ENCODE results near the gene TRIP13. TPM values are rescaled to one million over a fixed set of nuclear protein-coding genes. Genes with fewer than 3 reads are reported as not detected.

The TRIP13 gene
- total and polyA plus RNA-seq, 9 of the 15 experiments (the other 6 are each of a cell fraction or from before 2014, with no cell fraction given): 24.1 to 116 (median 53.2) TPM

GRCh38 chr5:926417-927171 lies 33.9 kb downstream of the TRIP13 start:
- H2AFZ ChIP-seq (ENCODE audit: low read depth, low read length): no peak overlapping the region
- no peak overlapping the region for H3K27ac ChIP-seq (ENCODE audit: extremely low read depth, low read depth, low read length)
- ATAC-seq: no peak
- H4K20me1 ChIP-seq (replicated peaks; ENCODE audit: control insufficient read depth, insufficient read depth, low read length): no peaks in the 10 kb centered on the region; the same call in 1 of the 2 replicates
- BruUV-seq (replicated peaks): no TSS peak
- TF ChIP-seq ZBTB33 (CRISPR knock-in tag; IDR thresholded peaks at IDR 0.05): 0 out of 2 replicates have a peak, but pooled peaks have one; percentile 26
- TF ChIP-seq TOE1 (IDR thresholded peaks at IDR 0.05; ENCODE audit: borderline replicate concordance): no peak
- TF ChIP-seq TOE1 (CRISPR knock-in tag; IDR thresholded peaks at IDR 0.05; ENCODE audit: borderline replicate concordance, low read depth): no peak
- TF ChIP-seq GTF2E2 (tag; IDR thresholded peaks at IDR 0.05): no peak
- WGBS (ENCODE audit: insufficient coverage, low coverage, missing lambda C conversion rate): 78% methylated on average over 31 of the region's 65 CpGs
- POLR2A ChIA-PET: no interaction called here
- H3K4me1 ChIP-seq (replicated peaks in 1 of 2; ENCODE audit: control insufficient read depth in 2 of 2, insufficient read depth in 2 of 2, low read length in 2 of 2): peaks cover 0 to 20% of the 10 kb centered on the region in 2 experiments; a peak in 2 of 5 replicates
- CTCF ChIA-PET (ENCODE audit: low intra/inter-chr PET ratio): interaction anchor here (0.5 kb wide), 1 partner anchor 9 kb away, joined by 3 read pairs; no protein-coding TSS in a partner anchor
- no peak overlapping the region for H3K4me3 ChIP-seq
- H3K4me2 ChIP-seq (ENCODE audit: insufficient read depth, low read length): no peak overlapping the region
- peak in 2 of 4 experiments; percentile 39 to 51 for DNase-seq (ENCODE audit: extremely low read depth in 1 of 4, low spot score in 3 of 4)
- H3K9me3 ChIP-seq (replicated peaks; ENCODE audit: control insufficient read depth, insufficient read depth, low read depth, low read length): no peaks in the 10 kb centered on the region
- H3K27me3 ChIP-seq (ENCODE audit: control insufficient read depth in 2 of 2, insufficient read depth in 2 of 2, low read length in 2 of 2): peaks cover 3 to 4% of the 10 kb centered on the region in 2 experiments; a peak in 3 of 5 replicates
- in situ Hi-C loops (cut with MboI): loop anchor here (25.0 kb wide), 1 partner anchor 711 kb away; no protein-coding TSS in a partner anchor
- H3K9ac ChIP-seq (ENCODE audit: insufficient read depth in 1 of 2, low read depth in 2 of 2, low read length in 2 of 2): no peak overlapping the region
- H3K36me3 ChIP-seq (ENCODE audit: control insufficient read depth, insufficient read depth, low read length): 0 out of 3 replicates have a peak, but pooled peaks cover 4% of the 10 kb centered on the region
- H3K9me1 ChIP-seq (ENCODE audit: control insufficient read depth, insufficient read depth, low read length): no peaks in the 10 kb centered on the region
- intact Hi-C loops (cut with micrococcal nuclease): no loop called here
- H3K79me2 ChIP-seq (ENCODE audit: control insufficient read depth, insufficient read depth, low read length): no peaks in the 10 kb centered on the region
- FAIRE-seq: no peak

Data from K562 (cell line).